ENCODE measurements around the gene SCCPDH. TPM values are rescaled to one million over a fixed set of nuclear protein-coding genes. Genes with fewer than 3 reads are reported as not detected.

The SCCPDH gene
- polyA plus RNA-seq, 6 donors from 2014 or later: 5.6 to 13.4 (median 10.7) TPM

- H3K4me1 Mint-ChIP-seq: peaks cover 0 to 5% (median 0%) of the 10 kb centered on the region in 3 donors
- DNase-seq: no peak
- no peak overlapping the region for H3K4me3 Mint-ChIP-seq
- H3K27ac Mint-ChIP-seq: no peak overlapping the region
- peaks cover 0 to 8% (median 6%) of the 10 kb centered on the region in 3 donors for H3K27me3 Mint-ChIP-seq
- no peak for ATAC-seq (ENCODE audit: low read depth in 2 of 2)
- no peaks in the 10 kb centered on the region for H3K36me3 Mint-ChIP-seq
- H3K9me3 Mint-ChIP-seq: no peaks in the 10 kb centered on the region
These were observed 70.8 kb downstream of the SCCPDH start for GRCh38 chr1:246794828-246795671.

DNA sequence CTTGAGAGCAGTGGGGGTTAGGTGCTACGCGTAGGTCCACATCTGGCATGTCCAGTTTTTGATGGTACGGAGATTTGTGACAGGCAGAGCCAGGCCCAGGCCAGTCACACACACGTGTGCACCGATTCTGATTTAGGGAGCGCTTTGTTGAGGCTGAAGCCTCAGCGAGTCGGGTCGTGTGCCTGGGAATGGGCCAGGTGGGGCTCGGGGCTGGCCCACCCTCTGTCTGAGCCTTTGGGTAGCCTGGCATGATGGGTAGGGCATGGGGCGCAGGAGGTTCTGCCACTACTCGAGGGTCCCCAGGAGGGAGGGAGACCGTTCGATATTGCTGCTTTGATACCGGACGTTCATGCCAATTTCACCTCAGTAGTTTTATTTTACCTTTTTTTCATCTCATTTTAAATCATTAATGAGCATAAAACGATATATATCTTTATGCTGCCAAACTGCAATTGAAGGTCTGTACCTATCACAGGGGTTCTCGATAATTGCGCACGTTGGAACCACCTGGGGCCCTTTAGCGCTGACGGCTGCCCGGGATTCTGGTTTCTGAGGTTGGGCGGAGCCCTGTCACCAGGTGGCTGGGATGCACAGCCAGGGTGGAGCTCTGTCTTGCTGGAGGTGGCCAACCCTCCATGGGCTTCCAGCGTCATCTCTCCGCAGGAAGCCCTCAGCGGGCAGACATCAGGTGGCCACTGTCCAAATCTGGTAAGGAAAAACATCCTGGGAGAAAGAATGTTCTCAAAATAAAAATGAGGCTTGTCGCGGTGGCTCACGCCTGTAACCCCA is 71.9 kb downstream of the SCCPDH start:
- no peak overlapping the region for H3K27ac Mint-ChIP-seq
- no peaks in the 10 kb centered on the region for H3K36me3 Mint-ChIP-seq

GRCh38 chr1:246797157-246797556 is 72.9 kb downstream of the SCCPDH start:
- peaks cover 0 to 5% (median 0%) of the 10 kb centered on the region in 3 donors for H3K4me1 Mint-ChIP-seq
- H3K9me3 Mint-ChIP-seq: peaks cover 0 to 2% (median 0%) of the 10 kb centered on the region in 7 donors
- DNase-seq (no peak), ATAC-seq (ENCODE audit: low read depth in 2 of 2) (no peak)
- no peaks in the 10 kb centered on the region for H3K36me3 Mint-ChIP-seq
- H3K27me3 Mint-ChIP-seq: no peaks in the 10 kb centered on the region
- H3K27ac Mint-ChIP-seq: no peak overlapping the region
- no peak overlapping the region for H3K4me3 Mint-ChIP-seq

More for the DNA sequence above, 71.9 kb downstream of the SCCPDH start:
- DNase-seq: no peak
- no peaks in the 10 kb centered on the region for H3K27me3 Mint-ChIP-seq
- no peak for ATAC-seq (ENCODE audit: low read depth in 2 of 2)
- no peak overlapping the region for H3K4me3 Mint-ChIP-seq
- no peaks in the 10 kb centered on the region for H3K9me3 Mint-ChIP-seq
- peaks cover 0 to 5% (median 0%) of the 10 kb centered on the region in 3 donors for H3K4me1 Mint-ChIP-seq

DNA sequence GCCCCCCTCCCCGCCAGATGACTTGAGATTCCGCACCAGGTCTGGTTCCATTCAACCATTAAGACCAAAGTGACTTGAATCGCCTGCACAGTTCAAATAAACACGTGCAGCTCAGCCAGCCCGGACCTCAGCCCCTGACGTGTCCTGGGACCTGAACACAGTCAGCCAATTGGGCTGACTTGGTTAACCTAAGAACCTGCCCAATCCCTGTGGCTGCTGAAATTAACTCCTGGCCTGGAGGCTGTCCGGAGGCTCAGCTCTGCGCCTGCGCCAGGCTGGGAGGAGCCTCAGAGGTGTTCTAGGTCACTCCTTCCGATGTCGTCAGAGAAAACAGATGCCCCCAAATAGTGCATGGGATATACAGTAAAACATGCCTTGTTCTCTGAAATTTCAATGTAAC is 73.4 kb downstream of the SCCPDH start:
- H3K27me3 Mint-ChIP-seq: no peaks in the 10 kb centered on the region
- no peak for DNase-seq

DNA sequence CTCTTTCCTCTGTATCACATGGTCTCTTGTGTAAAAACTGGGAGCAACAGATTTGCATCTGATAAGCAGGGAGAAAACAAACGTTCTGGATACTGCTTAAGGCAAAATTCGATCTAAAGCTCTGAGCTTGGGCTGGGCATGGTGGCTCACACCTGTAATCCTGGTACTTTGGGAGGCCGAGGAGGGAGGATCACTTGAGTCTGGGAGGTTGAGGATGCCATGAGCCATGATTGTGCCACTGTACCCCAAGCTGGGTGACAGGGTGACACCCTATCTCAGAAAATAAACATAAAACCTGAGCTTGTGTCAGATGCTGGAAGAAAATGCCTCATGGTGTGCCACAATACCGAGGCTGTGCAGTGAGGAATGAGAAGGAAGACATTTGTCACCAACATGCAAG is 73.9 kb downstream of the SCCPDH start:
- Mint-ChIP-seq H3K27ac (no peak overlapping the region), H3K36me3 (no peaks in the 10 kb centered on the region), H3K4me3 (no peak overlapping the region), H3K9me3 (peaks cover 0 to 6% (median 4%) of the 10 kb centered on the region in 7 donors), H3K4me1 (peaks cover 0 to 3% (median 0%) of the 10 kb centered on the region in 3 donors), H3K27me3 (no peaks in the 10 kb centered on the region)
- no peak for DNase-seq
- ATAC-seq (ENCODE audit: low read depth in 2 of 2): no peak

More for the DNA sequence above, 73.4 kb downstream of the SCCPDH start:
- H3K36me3 Mint-ChIP-seq: no peaks in the 10 kb centered on the region
- no peak for ATAC-seq (ENCODE audit: low read depth in 2 of 2)
- H3K4me3 Mint-ChIP-seq: no peak overlapping the region
- H3K4me1 Mint-ChIP-seq: peaks cover 0 to 5% (median 0%) of the 10 kb centered on the region in 3 donors
- peaks cover 0 to 4% (median 2%) of the 10 kb centered on the region in 7 donors for H3K9me3 Mint-ChIP-seq
- no peak overlapping the region for H3K27ac Mint-ChIP-seq

DNA sequence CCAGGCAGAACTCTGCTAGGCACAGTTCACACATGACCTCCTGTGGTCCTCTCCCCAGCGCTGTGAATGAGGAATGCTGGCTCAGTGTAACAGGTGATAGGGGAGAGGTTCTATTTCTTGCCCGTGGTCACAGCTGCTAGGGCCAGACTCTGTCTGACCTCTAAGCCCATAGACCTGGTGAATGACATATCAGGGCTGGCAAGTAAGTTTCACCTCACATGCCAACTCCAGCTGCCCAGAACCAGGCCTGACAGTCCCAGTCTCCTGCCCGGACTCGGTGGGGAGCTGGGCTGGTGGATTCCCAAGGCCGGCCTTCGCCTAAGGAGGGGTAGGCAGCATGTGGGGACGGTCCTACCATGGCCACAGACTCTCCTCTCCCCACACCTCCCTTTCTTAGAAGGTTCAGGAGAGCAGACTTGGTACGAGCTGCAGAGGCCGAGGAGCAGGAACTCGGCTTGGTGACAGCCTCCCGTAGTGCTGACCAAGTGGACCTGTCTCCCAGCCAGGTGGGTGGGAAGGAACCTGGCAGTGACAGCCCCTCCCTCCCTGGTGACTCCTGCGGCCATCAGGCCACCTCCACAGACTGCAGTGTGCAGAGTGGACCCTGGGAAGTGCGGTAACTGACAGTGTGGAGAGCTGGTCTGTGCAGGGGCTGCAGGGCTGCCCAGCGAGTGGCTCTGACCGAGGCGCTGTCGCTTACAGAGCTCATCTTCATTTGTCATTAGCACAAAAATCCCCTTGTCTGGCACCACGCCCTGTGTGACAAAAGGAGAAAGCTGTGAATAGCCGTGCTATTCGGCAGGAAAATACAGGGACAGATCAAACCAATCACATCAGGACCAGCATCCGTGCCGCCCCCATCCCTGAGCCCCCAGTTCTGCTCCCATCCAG is 74.6 kb downstream of the SCCPDH start:
- Mint-ChIP-seq H3K27ac (no peak overlapping the region), H3K36me3 (no peaks in the 10 kb centered on the region), H3K4me1 (no peaks in the 10 kb centered on the region), H3K4me3 (peak overlapping the region in 1 of 8 donors; percentile 42), H3K27me3 (no peaks in the 10 kb centered on the region), H3K9me3 (peaks cover 0 to 10% (median 4%) of the 10 kb centered on the region in 7 donors)
- ATAC-seq (ENCODE audit: low read depth in 2 of 2) (no peak), DNase-seq (no peak)

DNA sequence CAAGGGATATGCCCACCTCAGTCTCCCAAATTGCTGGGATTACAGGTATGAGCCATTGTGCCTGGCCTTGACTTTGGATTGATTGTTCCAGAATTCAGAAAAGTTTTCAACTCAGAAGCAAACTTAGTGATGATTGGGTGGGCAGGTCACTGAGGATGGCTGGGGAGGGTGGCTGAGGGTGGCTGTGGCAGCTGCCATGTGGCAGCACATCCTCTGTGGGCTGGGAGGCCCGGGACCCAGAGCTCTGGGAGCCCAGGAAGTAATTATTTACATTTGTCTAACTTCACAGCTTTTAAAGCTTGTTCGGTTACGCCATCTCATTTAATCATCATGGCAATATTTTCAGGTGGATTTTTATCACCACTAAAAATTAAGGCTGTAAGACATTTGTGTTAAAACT is 76.1 kb downstream of the SCCPDH start:
- Mint-ChIP-seq H3K4me3 (no peak overlapping the region), H3K9me3 (peaks cover 0 to 10% (median 4%) of the 10 kb centered on the region in 7 donors), H3K4me1 (no peaks in the 10 kb centered on the region), H3K36me3 (no peaks in the 10 kb centered on the region), H3K27me3 (no peaks in the 10 kb centered on the region), H3K27ac (no peak overlapping the region)
- ATAC-seq (ENCODE audit: low read depth in 2 of 2) (no peak), DNase-seq (no peak)

DNA sequence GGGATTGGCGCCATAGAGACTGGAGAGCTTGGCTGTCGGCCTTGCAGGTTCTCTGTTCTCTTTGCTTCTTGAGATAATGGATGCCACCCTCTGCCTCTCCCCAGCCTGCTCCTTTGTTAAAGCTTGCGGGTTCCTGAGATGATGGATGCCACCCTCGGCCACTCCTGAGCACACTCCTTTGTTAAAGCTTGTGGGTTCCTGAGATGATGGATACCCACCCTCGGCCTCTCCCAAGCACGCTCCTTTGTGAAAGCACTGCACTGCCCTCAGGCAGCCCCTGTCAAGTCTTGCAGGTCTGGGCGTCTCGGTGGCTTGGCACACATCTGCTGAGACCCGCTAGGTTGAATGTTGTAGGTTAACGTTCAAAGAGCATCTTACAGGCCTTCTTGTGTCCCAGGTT is 76.5 kb downstream of the SCCPDH start:
- Mint-ChIP-seq H3K27ac (no peak overlapping the region), H3K4me3 (peak overlapping the region in 1 of 8 donors; percentile 6), H3K9me3 (peaks cover 0 to 10% (median 4%) of the 10 kb centered on the region in 7 donors), H3K4me1 (no peaks in the 10 kb centered on the region), H3K36me3 (no peaks in the 10 kb centered on the region), H3K27me3 (no peaks in the 10 kb centered on the region)
- no peak for ATAC-seq (ENCODE audit: low read depth in 2 of 2)
- DNase-seq: no peak

DNA sequence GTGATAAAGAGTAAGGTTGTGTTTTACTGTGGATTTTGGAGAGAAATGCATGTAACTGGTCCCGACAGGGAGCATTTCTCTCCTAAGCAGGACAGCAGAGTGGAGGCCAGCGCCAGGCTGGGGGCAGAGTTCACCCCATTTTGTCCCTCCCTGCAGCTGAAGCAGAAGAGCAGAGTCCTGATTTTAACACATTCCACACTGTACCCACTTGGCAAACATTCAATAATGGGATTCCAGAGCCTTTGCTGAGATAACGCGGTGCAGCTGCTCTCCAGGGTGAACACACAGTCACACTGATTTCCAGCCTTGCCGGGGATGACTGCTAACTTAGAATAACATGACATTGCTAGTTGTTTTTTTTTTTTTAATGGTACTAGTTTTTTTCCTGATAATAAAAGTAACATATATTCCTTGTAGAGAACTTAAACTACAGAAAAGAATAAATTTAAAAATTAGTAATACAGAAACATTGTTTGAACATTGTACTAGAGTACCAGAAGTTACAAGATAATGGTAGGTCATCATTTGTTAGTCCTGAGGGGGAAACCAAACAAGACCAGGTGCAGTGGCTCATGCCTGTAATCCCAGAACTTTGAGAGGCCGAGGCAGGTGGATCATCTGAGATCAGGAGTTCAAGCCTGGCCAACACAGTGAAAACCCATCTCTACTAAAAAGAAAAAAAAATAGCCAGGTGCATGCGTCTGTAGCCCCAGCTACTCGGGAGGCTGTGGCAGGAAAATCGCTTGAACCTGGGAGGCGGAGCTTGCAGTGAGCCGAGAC is 77.2 kb downstream of the SCCPDH start:
- Mint-ChIP-seq H3K27me3 (no peaks in the 10 kb centered on the region), H3K27ac (peak overlapping the region in 1 of 6 donors; percentile 56), H3K36me3 (no peaks in the 10 kb centered on the region), H3K9me3 (peaks cover 0 to 10% (median 4%) of the 10 kb centered on the region in 7 donors), H3K4me1 (no peaks in the 10 kb centered on the region), H3K4me3 (no peak overlapping the region)
- ATAC-seq (ENCODE audit: low read depth in 2 of 2) (no peak), DNase-seq (no peak)

- ATAC-seq (ENCODE audit: low read depth in 2 of 2) (no peak), DNase-seq (no peak)
- Mint-ChIP-seq H3K9me3 (peaks cover 0 to 10% (median 4%) of the 10 kb centered on the region in 7 donors), H3K36me3 (no peaks in the 10 kb centered on the region), H3K4me3 (no peak overlapping the region), H3K27ac (no peak overlapping the region), H3K4me1 (no peaks in the 10 kb centered on the region), H3K27me3 (no peaks in the 10 kb centered on the region)
These were observed 79.2 kb downstream of the SCCPDH start for GRCh38 chr1:246803373-246803772.

GRCh38 chr1:246803883-246804282 is 79.7 kb downstream of the SCCPDH start:
- peaks cover 0 to 10% (median 4%) of the 10 kb centered on the region in 7 donors for H3K9me3 Mint-ChIP-seq
- H3K27me3 Mint-ChIP-seq: no peaks in the 10 kb centered on the region
- H3K36me3 Mint-ChIP-seq: no peaks in the 10 kb centered on the region
- no peak overlapping the region for H3K27ac Mint-ChIP-seq
- H3K4me1 Mint-ChIP-seq: no peaks in the 10 kb centered on the region
- DNase-seq: no peak
- no peak for ATAC-seq (ENCODE audit: low read depth in 2 of 2)
- no peak overlapping the region for H3K4me3 Mint-ChIP-seq

DNA sequence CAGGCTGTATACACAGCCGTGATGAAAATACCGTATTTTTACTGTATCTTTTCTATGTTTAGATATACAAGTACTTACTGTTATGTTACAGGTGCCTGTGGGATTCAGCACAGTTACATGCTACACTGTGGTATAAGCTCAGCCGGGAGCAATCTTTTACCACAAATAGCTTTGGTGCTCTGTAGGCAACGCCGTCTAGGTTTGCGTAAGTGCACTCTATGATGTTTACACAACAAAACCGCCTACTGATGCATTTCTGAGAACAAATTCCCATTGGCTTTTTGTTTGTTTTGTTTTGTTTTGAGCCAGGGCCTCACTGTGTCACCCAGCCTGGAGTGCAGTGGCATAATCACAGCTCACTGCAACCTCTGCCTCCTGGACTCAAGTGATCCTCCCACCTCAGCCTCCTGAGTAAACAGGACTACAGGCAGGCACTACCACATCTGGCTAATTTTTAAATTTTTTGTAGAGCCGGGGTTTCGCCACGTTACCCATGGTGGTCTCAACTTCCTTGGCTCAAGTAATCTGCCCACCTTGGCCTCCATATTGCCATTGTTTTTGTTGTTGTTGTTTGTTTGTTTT is 81.0 kb downstream of the SCCPDH start:
- DNase-seq: no peak
- no peak overlapping the region for H3K4me3 Mint-ChIP-seq
- no peaks in the 10 kb centered on the region for H3K4me1 Mint-ChIP-seq
- H3K27ac Mint-ChIP-seq: no peak overlapping the region
- ATAC-seq (ENCODE audit: low read depth in 2 of 2): no peak
- no peaks in the 10 kb centered on the region for H3K36me3 Mint-ChIP-seq
- H3K27me3 Mint-ChIP-seq: no peaks in the 10 kb centered on the region
- H3K9me3 Mint-ChIP-seq: peaks cover 0 to 10% (median 4%) of the 10 kb centered on the region in 7 donors
